Osteoblast (primary cell): Measurements from ENCODE around the gene DOCK7. TPM values are rescaled to one million over a fixed set of nuclear protein-coding genes. Genes with fewer than 3 reads are reported as not detected.

Experiments
- DNase-seq: peaks from one replicate; pipeline ENCODE4 v3.0.0; 2011; ENCODE audit warnings: low spot score, mixed read lengths; ENCODE audit not compliant: insufficient read length; ENCODE audit errors: missing footprints
- H2AFZ ChIP-seq: 2 replicates; pipeline ENCODE4 v1.6.0; 2011; ENCODE audit warnings: mild to moderate bottlenecking, low read length
- H3K27ac ChIP-seq: 2 replicates; pipeline ENCODE4 v1.5.1; 2011; ENCODE audit warnings: mild to moderate bottlenecking, low read depth, low read length, moderate library complexity
- H3K27me3 ChIP-seq: 2 replicates; pipeline ENCODE4 v1.6.0; 2012; ENCODE audit warnings: mild to moderate bottlenecking, control low read depth, inconsistent platforms, low read length, moderate library complexity; ENCODE audit not compliant: insufficient read depth
- H3K36me3 ChIP-seq: 2 replicates; pipeline ENCODE4 v1.5.1; 2011; ENCODE audit warnings: mild to moderate bottlenecking, low read length, control low read depth, moderate library complexity; ENCODE audit not compliant: insufficient read depth
- H3K4me1 ChIP-seq: 2 replicates; pipeline ENCODE4 v1.5.1; 2011; ENCODE audit warnings: mild to moderate bottlenecking, low read length, control low read depth, moderate library complexity; ENCODE audit not compliant: insufficient read depth
- H3K4me2 ChIP-seq: 2 replicates; pipeline ENCODE4 v1.6.0; 2011; ENCODE audit warnings: mild to moderate bottlenecking, low read length; ENCODE audit not compliant: insufficient read depth
- H3K4me3 ChIP-seq: fragments of 200-600 bp; sonication (generic); 3 replicates; pipeline ENCODE4 v1.5.1; 2012; ENCODE audit warnings: mild to moderate bottlenecking, low read length, inconsistent platforms; ENCODE audit not compliant: insufficient read depth
- H3K79me2 ChIP-seq: 2 replicates; pipeline ENCODE4 v1.6.0; 2012; ENCODE audit warnings: mild to moderate bottlenecking, low read length, control low read depth, inconsistent platforms; ENCODE audit not compliant: insufficient read depth
- H3K9me3 ChIP-seq: 2 replicates; pipeline ENCODE4 v1.5.1; 2011; ENCODE audit warnings: low read depth, low read length, control low read depth
- H4K20me1 ChIP-seq: 2 replicates; pipeline ENCODE4 v1.6.0; 2012; ENCODE audit warnings: mild to moderate bottlenecking, low read length, control low read depth; ENCODE audit not compliant: insufficient read depth
- total RNA-seq: library from RNA; depleted of rRNA; stranded (reverse); fragments of >200 nt; gene quantifications from 2 replicates; pipeline ENCODE4 v1.2.3, GENCODE V29; 2012
- TF ChIP-seq, protein P1 (sequence below): IDR thresholded peaks from 2 replicates; pipeline ENCODE4 v1.5.1; 2011; ENCODE audit warnings: mild to moderate bottlenecking, low read depth, low read length, moderate library complexity; ENCODE audit errors: extremely low read depth

DOCK7 gene
- total RNA-seq, 1 donor, result 73.8 TPM

DNA sequence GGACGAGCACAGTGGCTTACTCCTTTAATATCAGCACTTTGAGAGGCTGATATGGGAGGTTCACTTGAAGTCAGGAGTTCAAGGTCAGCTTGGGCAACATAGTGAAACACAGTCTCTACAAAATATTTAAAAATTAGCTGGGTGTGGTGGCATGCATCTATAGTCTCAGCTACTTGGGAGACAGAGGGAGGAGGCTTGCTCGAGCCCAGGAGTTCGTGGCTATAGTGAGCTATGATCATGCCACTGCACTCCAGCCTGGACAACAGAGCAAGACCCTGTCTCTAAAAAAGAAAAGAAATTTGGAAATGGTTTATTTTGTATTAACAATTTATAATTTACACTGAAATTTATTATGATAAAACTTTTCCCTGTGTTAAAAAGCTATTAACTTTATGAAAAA lies 92.5 kb downstream of the DOCK7 start:
- Histone ChIP-seq H3K4me3 (no peak overlapping the region), H3K4me2 (no peak overlapping the region), H3K4me1 (peaks cover 22% of the 10 kb centered on the region), H4K20me1 (no peaks in the 10 kb centered on the region), H3K9me3 (no peaks in the 10 kb centered on the region), H3K79me2 (no peaks in the 10 kb centered on the region), H2AFZ (no peak overlapping the region), H3K36me3 (no peaks in the 10 kb centered on the region), H3K27me3 (no peaks in the 10 kb centered on the region), H3K27ac (no peak overlapping the region)
- TF ChIP-seq, protein P1, sequence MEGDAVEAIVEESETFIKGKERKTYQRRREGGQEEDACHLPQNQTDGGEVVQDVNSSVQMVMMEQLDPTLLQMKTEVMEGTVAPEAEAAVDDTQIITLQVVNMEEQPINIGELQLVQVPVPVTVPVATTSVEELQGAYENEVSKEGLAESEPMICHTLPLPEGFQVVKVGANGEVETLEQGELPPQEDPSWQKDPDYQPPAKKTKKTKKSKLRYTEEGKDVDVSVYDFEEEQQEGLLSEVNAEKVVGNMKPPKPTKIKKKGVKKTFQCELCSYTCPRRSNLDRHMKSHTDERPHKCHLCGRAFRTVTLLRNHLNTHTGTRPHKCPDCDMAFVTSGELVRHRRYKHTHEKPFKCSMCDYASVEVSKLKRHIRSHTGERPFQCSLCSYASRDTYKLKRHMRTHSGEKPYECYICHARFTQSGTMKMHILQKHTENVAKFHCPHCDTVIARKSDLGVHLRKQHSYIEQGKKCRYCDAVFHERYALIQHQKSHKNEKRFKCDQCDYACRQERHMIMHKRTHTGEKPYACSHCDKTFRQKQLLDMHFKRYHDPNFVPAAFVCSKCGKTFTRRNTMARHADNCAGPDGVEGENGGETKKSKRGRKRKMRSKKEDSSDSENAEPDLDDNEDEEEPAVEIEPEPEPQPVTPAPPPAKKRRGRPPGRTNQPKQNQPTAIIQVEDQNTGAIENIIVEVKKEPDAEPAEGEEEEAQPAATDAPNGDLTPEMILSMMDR, result no peak
- no peak for DNase-seq

DNA sequence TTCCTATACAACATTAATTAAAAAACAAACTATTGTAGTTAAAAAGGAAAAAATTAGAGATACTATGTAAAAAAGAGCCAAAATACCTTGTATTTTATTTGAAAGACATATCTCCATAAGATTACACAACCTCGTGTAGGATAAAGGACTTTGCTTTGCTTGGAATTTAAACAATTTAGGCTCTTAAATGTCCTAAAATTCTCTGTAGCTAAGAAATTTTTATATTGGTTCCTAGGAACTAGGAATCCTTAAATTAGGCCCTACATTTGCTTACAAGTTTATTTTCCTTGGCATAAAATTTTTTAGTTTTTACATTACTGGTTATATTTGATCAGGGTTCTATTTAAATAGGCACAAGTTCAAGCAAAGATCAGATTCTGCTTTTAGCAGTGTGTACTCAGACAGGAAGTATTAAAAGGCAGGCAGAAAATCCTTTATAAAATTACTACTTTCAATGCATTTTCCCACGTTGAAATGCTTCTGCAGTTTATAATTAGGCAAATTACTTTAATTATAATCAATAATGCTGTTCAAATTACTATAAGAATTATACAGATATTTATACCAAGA lies 94.3 kb downstream of the DOCK7 start:
- Histone ChIP-seq H3K27ac (no peak overlapping the region), H3K36me3 (no peaks in the 10 kb centered on the region), H2AFZ (no peak overlapping the region), H3K9me3 (no peaks in the 10 kb centered on the region), H3K4me1 (peaks cover 23% of the 10 kb centered on the region), H3K79me2 (no peaks in the 10 kb centered on the region), H4K20me1 (no peaks in the 10 kb centered on the region), H3K4me3 (no peak overlapping the region), H3K27me3 (no peaks in the 10 kb centered on the region), H3K4me2 (peak overlapping the region; percentile 24)
- DNase-seq, result no peak
- TF ChIP-seq, protein P1, result no peak

DNA sequence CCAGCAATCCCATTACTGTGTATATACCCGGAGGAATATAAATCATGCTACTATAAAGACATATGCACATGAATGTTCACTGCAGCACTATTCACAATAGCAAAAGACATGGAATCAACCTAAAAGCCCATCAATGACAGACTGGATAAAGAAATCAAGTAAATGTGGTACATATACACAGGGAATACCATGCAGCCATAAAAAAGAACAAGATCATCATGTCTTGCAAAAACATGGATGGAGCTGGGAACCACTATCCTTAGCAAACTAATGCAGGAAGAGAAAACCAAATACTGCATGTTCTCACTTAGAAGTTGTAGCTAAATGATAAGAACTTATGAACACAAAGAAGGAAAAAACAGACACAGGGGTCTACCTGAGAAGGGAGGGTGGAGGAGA lies 97.2 kb downstream of the DOCK7 start:
- Histone ChIP-seq H3K4me2 (no peak overlapping the region), H3K9me3 (no peaks in the 10 kb centered on the region), H3K4me3 (no peak overlapping the region), H3K27ac (no peak overlapping the region), H2AFZ (no peak overlapping the region), H4K20me1 (no peaks in the 10 kb centered on the region), H3K4me1 (peaks cover 28% of the 10 kb centered on the region), H3K36me3 (no peaks in the 10 kb centered on the region), H3K79me2 (no peaks in the 10 kb centered on the region), H3K27me3 (no peaks in the 10 kb centered on the region)
- TF ChIP-seq, protein P1, result no peak
- no peak for DNase-seq

DNA sequence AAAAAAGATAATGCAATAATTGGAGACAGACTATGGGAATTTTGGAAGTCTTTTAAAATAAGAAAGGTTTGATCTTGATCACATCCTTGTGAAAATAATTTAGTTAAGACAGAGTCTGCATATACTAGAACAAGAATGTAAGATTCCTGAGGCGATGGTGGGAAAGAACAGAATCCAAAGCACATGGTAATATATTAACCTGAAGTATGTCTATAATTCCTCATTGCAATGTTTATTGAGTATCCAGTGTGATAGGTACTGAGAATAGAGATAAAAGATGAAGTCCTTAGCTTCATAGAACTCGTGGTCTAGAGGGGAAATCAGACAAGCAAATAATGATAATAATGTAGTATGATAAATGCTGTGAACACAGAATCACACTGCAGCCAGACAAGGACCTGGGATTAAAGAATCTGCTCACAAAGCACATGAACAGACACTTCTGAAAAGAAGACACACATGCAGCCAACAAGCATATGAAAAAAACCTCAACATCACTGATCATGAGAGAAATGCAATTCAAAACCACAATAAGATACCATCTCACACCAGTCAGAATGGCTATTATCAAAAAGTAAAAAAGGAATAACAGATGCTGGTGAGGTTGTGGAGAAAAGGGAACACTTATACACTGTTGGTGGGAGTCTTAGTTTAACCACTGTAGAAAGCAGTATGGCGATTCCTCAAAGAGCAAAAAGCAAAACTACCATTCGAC lies 97.8 kb downstream of the DOCK7 start:
- no peak for DNase-seq
- Histone ChIP-seq H3K27ac (no peak overlapping the region), H3K4me1 (peaks cover 28% of the 10 kb centered on the region), H2AFZ (no peak overlapping the region), H3K9me3 (no peaks in the 10 kb centered on the region), H3K79me2 (no peaks in the 10 kb centered on the region), H3K4me2 (no peak overlapping the region), H4K20me1 (no peaks in the 10 kb centered on the region), H3K36me3 (no peaks in the 10 kb centered on the region), H3K27me3 (no peaks in the 10 kb centered on the region), H3K4me3 (no peak overlapping the region)
- TF ChIP-seq, protein P1, result no peak
